Nephron (organoid): ENCODE results near the gene BCL2L13.
A peak's percentile ranks its signal among the peaks of the same experiment; 100 is the strongest.

ENCODE experiments used
- H3K27ac Mint-ChIP-seq, 3 experiments: 2 replicates each; pipeline ENCODE4 v1.8.0; 2020; ENCODE audit warnings: mixed read lengths in 3 of 3, mild to moderate bottlenecking in 2 of 3, moderate library complexity in 1 of 3
- H3K27me3 Mint-ChIP-seq: 2 replicates; pipeline ENCODE4 v1.8.0; 2021; ENCODE audit warnings: low read depth, mild to moderate bottlenecking, moderate library complexity, mixed read lengths
- H3K36me3 Mint-ChIP-seq: 2 replicates; pipeline ENCODE4 v1.8.0; 2020; ENCODE audit warnings: low read depth, mixed read lengths
- H3K4me1 Mint-ChIP-seq: 2 replicates; pipeline ENCODE4 v1.8.0; 2020; ENCODE audit warnings: mixed read lengths
- H3K4me3 Mint-ChIP-seq, 3 experiments: 2 replicates each; pipeline ENCODE4 v1.8.0; 2020; ENCODE audit warnings: mild to moderate bottlenecking in 3 of 3, mixed read lengths in 3 of 3, moderate library complexity in 2 of 3
- H3K9me3 Mint-ChIP-seq: 2 replicates; pipeline ENCODE4 v1.8.0; 2020; ENCODE audit warnings: mixed read lengths
- TF ChIP-seq, protein P1 (sequence below), 3 experiments: fragments of 200-600 bp; sonication (generic); IDR thresholded peaks; one replicate each; pipeline ENCODE4 v1.5.0; 2021; ENCODE audit warnings: antibody characterized with exemption in 3 of 3; ENCODE audit not compliant: unreplicated experiment in 3 of 3

Gene BCL2L13

DNA sequence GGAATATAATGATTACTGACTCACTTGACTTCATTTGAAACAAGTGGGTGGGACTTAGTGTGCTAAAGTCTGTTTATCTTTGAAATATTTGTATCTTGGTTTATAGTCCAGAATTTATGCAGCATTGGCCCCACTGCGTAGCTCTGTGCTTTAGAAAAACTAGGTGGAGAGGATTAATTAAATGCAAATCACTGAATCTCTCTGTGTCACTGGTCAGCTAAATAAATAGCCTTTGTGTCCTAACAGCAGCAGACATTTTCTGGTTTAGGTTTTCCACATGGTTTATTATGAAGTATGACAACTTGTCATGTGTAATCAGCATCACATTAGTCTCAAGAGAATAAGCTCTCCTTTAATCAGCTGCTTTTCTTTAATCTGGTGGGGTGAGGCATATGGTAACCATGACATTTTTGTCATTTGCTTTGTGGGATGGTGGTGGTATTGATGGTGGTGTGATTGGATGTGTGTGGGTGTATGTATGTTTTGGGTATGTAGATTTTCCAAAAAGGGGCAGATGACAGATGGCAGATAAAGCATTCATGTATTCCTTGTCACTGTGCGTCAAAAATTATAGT, 33.9 kb downstream of the BCL2L13 start:
- TF ChIP-seq, protein P1, sequence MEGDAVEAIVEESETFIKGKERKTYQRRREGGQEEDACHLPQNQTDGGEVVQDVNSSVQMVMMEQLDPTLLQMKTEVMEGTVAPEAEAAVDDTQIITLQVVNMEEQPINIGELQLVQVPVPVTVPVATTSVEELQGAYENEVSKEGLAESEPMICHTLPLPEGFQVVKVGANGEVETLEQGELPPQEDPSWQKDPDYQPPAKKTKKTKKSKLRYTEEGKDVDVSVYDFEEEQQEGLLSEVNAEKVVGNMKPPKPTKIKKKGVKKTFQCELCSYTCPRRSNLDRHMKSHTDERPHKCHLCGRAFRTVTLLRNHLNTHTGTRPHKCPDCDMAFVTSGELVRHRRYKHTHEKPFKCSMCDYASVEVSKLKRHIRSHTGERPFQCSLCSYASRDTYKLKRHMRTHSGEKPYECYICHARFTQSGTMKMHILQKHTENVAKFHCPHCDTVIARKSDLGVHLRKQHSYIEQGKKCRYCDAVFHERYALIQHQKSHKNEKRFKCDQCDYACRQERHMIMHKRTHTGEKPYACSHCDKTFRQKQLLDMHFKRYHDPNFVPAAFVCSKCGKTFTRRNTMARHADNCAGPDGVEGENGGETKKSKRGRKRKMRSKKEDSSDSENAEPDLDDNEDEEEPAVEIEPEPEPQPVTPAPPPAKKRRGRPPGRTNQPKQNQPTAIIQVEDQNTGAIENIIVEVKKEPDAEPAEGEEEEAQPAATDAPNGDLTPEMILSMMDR (IDR thresholded peaks at IDR 0.05; ENCODE audit: unreplicated experiment in 3 of 3): no peak
- H3K27me3 Mint-ChIP-seq: no peaks in the 10 kb centered on the region
- H3K9me3 Mint-ChIP-seq: no peaks in the 10 kb centered on the region
- H3K27ac Mint-ChIP-seq: peak overlapping the region in 2 of 3 experiments; percentile 19 to 21
- peaks cover 17% of the 10 kb centered on the region for H3K4me1 Mint-ChIP-seq
- peaks cover 26% of the 10 kb centered on the region for H3K36me3 Mint-ChIP-seq
- no peak overlapping the region for H3K4me3 Mint-ChIP-seq

DNA sequence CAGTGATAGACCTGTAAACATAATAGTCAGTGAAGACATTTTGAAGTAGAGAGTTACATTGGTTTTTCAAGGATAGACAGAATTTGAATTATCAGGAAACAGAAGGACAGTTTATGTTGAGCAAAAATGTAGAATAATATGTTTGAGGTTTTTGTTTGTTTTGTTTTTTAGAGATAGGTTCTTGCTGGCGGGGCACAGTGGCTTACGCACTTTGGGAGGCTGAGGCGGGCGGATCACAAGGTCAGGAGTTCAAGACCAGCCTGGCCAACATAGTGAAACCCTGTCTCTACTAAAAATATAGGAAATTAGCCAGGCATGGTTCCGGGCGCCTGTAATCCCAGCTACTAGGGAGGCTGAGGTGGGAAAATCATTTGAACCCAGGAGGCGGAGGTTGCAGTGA, 35.6 kb downstream of the BCL2L13 start:
- TF ChIP-seq, protein P1 (IDR thresholded peaks at IDR 0.05; ENCODE audit: unreplicated experiment in 3 of 3): no peak
- H3K4me3 Mint-ChIP-seq: no peak overlapping the region
- no peaks in the 10 kb centered on the region for H3K9me3 Mint-ChIP-seq
- H3K27ac Mint-ChIP-seq: no peak overlapping the region
- peaks cover 24% of the 10 kb centered on the region for H3K36me3 Mint-ChIP-seq
- peaks cover 17% of the 10 kb centered on the region for H3K4me1 Mint-ChIP-seq
- H3K27me3 Mint-ChIP-seq: no peaks in the 10 kb centered on the region

DNA sequence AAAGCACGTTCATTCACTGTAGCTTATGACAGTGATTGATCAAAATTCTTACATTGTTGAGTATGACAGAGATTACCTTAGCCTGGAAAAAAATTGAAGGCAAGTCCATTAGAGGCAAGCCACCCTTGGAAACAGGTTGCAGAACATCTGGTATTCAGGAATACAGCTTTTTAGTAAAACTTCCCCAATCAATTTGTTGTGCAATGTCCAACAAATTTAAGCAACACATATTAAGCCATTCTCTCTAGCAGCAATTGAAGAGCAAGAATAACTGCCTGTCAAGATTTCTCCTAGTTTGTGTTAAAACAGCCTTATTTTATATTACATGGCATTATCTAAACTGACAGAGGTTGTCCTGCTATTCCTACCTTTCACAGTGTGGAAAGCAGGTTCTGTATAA, 37.0 kb downstream of the BCL2L13 start:
- H3K9me3 Mint-ChIP-seq: no peaks in the 10 kb centered on the region
- H3K4me3 Mint-ChIP-seq: no peak overlapping the region
- peaks cover 17% of the 10 kb centered on the region for H3K4me1 Mint-ChIP-seq
- H3K36me3 Mint-ChIP-seq: peaks cover 10% of the 10 kb centered on the region
- H3K27me3 Mint-ChIP-seq: no peaks in the 10 kb centered on the region
- TF ChIP-seq, protein P1 (IDR thresholded peaks at IDR 0.05; ENCODE audit: unreplicated experiment in 3 of 3): no peak
- H3K27ac Mint-ChIP-seq: no peak overlapping the region

DNA sequence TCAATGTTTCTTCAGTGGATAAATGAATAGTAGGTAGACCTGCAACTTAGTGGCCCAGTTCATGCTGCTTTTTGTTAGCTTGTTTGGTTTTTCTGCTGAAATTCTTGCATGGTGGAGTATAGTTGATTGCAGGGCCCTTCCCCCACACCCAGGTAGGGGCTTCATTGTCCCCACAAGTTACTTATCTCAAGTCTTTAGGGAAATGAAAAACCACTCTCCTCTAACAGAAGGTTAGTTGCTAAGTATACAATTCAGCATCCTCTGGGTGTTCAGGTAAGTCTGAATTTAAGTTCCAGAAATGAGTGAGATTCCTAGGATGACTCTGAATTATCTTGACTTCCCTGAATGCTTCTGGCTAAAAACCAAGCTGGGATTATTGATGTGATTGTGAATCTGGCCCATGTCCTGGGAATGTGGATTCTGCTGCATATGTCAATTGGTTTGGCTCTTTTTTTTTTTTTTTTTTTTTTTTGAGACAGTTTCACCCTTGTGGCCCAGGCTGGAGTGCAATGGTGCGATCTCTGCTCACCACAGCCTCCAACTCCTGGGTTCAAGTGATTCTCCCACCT, 40.3 kb downstream of the BCL2L13 start:
- Mint-ChIP-seq H3K36me3 (peaks cover 5% of the 10 kb centered on the region), H3K4me3 (no peak overlapping the region), H3K27me3 (no peaks in the 10 kb centered on the region), H3K27ac (no peak overlapping the region), H3K4me1 (no peaks in the 10 kb centered on the region), H3K9me3 (no peaks in the 10 kb centered on the region)
- TF ChIP-seq, protein P1 (IDR thresholded peaks at IDR 0.05; ENCODE audit: unreplicated experiment in 3 of 3): no peak

DNA sequence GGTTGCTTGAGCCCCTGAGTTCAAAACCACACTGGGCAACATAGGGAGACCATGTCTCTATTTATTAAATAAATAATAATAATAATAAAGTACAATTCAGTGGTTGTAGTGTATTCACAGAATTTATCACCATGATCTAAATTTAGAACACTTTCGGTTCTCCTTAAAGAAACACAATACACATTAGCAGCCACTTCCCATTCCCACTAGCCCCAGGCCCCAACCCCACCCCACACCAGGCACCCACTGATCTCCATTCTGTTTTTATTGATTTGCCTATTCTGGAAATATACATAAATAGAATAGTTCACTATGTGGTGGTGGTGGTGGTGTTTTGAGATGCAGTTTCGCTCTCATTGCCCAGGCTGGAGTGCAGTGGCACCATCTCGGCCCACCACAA, 45.7 kb downstream of the BCL2L13 start:
- TF ChIP-seq, protein P1 (IDR thresholded peaks at IDR 0.05; ENCODE audit: unreplicated experiment in 3 of 3): no peak
- Mint-ChIP-seq H3K4me3 (no peak overlapping the region), H3K9me3 (no peaks in the 10 kb centered on the region), H3K27ac (no peak overlapping the region), H3K36me3 (peaks cover 12% of the 10 kb centered on the region), H3K4me1 (no peaks in the 10 kb centered on the region), H3K27me3 (no peaks in the 10 kb centered on the region)

DNA sequence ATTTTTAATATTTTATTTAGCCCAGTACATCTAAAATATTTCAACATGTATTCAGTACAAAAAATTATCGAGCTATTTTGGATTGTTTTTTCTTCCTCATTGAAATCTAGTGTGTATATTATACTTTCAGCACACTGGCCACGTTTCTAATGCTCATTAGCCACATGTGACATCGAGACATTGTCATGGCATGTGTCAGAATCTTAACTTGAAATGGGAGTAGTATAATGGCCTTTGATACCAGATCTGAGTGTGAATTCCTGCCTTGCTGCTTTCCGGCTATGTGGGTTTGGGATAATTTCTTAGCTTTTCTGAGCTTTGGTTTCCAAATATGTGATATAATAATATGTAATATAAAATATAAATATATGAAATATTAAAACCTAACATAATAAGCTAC, 54.3 kb downstream of the BCL2L13 start:
- no peaks in the 10 kb centered on the region for H3K4me1 Mint-ChIP-seq
- peaks cover 13% of the 10 kb centered on the region for H3K36me3 Mint-ChIP-seq
- no peak overlapping the region for H3K27ac Mint-ChIP-seq
- TF ChIP-seq, protein P1 (IDR thresholded peaks at IDR 0.05; ENCODE audit: unreplicated experiment in 3 of 3): no peak
- no peaks in the 10 kb centered on the region for H3K9me3 Mint-ChIP-seq
- H3K4me3 Mint-ChIP-seq: no peak overlapping the region
- H3K27me3 Mint-ChIP-seq: no peaks in the 10 kb centered on the region
